Psoas muscle (tissue), 8 donors: Measurements from ENCODE around the gene NLGN4X. TPM values are rescaled to one million over a fixed set of nuclear protein-coding genes. Genes with fewer than 3 reads are reported as not detected.
A peak's percentile ranks its signal among the peaks of the same experiment; 100 is the strongest.

Experiments used
- ATAC-seq, 4 donors: fragments of 200-7000 bp; cut with Tn5 transposase; one replicate each; pipeline ENCODE4 v1.9.1; 2020; ENCODE audit warnings: moderate library complexity in 3 of 4, mild to moderate bottlenecking in 2 of 4
- DNase-seq, 2 donors: peaks; one replicate each; pipeline ENCODE4 v3.0.0-alpha.2; 2020
- H3K27ac ChIP-seq: fragments of 200-600 bp; one replicate; pipeline ENCODE4 v1.8.0; 2022
- H3K27me3 ChIP-seq, 3 donors: fragments of 200-600 bp in 1 of 3; one replicate each; pipeline versions ENCODE4 v1.6.1 to v1.8.0; 2013 to 2022; ENCODE audit warnings: low read length in 2 of 3, mild to moderate bottlenecking in 2 of 3, moderate library complexity in 1 of 3; ENCODE audit not compliant: insufficient read depth in 3 of 3
- H3K36me3 ChIP-seq, 2 donors: fragments of 200-600 bp in 1 of 2; one replicate each; pipeline versions ENCODE4 v1.6.1 to v1.8.0; 2013 to 2022; ENCODE audit warnings: low read depth in 1 of 2, mild to moderate bottlenecking in 1 of 2, moderate library complexity in 1 of 2; ENCODE audit not compliant: insufficient read depth in 1 of 2
- H3K4me1 ChIP-seq: fragments of 200-600 bp; one replicate; pipeline ENCODE4 v1.8.0; 2022
- H3K4me3 ChIP-seq: fragments of 200-600 bp; one replicate; pipeline ENCODE4 v1.8.0; 2022; ENCODE audit warnings: mild to moderate bottlenecking
- H3K9me3 ChIP-seq: fragments of 200-600 bp; one replicate; pipeline ENCODE4 v1.8.0; 2022
- WGBS, 3 donors: extraction: QIAGEN DNeasy Blood & Tissue Kit; methylation state at CpG; one replicate each; pipeline versions ENCODE4 v1.1.6 to v1.1.7; 2013; 5-methylcytosine and 5-hydroxymethylcytosine counted together
- intact Hi-C, 2 donors: fragments of 100-400 bp; cut with DNase I; formaldehyde crosslinking; loops; one replicate each; pipeline versions ENCODE4 v1.11.0 to v1.14.2; 2022
- polyA plus RNA-seq, 3 donors: library from polyadenylated mRNA; stranded (reverse); fragments of 200-250 nt; gene quantifications; one replicate each; pipeline ENCODE4 v1.2.3, GENCODE V29; 2013
- total RNA-seq, 4 donors: library from RNA; stranded (reverse); fragmentation: NEBNext Ultra II Directional in 2 of 4; extraction: Animal tissue kit (Norgen Biotek cat#: 25700) in 2 of 4; gene quantifications; one replicate each; pipeline versions ENCODE4 v1.2.1 to v1.2.4, GENCODE V29; 2021 to 2023
- TF ChIP-seq, protein P1 (sequence below): fragments of 200-600 bp; IDR thresholded peaks from one replicate; pipeline ENCODE4 v1.8.0; 2022; ENCODE audit warnings: antibody characterized with exemption
- donor health status: healthy with polysubstance abuse.
- donor health status: DM: no; HTN: no; CAD: no; lungs with moderate emphysema.
- donor health status: Bipolar disorder and iron deficiency.
- donor health status: healthy.
- donor health status: DM: yes; HTN: yes; CAD: no.
- donor health status: DM: no; HTN: no; CAD: no.
- donor health status: DM: no; HTN: no; CAD: no.
- donor health status: DM: yes; HTN: yes; CAD: no.

The NLGN4X gene
- total and polyA plus RNA-seq, 7 donors, result 0.05 to 0.59 (median 0.13) TPM

DNA sequence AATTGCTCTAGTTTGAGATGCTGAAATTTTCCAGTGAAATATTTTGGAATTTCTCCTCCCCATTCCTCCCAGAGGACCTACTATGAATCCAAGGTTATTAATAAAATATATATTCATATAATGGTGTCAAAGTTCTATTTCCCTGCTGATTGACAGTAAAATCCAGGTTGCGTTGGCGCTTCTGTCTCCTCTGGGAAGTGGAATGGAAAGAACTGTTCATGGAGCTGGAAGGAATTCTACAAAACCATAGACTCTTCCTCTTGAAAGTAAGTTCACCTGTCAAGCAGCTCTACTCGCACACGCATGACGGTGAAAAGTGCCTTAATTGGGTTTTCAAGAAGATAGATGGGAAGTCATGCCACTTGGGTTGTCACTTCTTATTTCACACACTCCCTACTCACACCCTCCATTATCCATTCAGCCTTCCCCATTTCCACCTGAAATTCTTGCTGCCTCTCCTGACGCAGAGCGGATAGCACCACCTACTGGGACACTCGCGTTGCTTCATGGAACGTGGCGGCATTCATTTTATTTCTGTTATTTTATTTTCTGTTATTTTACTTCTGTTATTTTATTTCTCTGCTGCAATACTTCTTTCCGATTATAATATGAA is 351.6 kb downstream of the NLGN4X start:
- Histone ChIP-seq H3K36me3 (no peaks in the 10 kb centered on the region), H3K4me1 (no peaks in the 10 kb centered on the region), H3K9me3 (no peaks in the 10 kb centered on the region), H3K4me3 (no peak overlapping the region), H3K27ac (no peak overlapping the region), H3K27me3 (no peaks in the 10 kb centered on the region)
- ATAC-seq, result no peak
- DNase-seq, result no peak
- intact Hi-C loops, result no loop called here
- WGBS, 3 donors, result 35 to 38% (median 37%) methylated on average over 11 to 12 of the region's 12 CpGs
- TF ChIP-seq, protein P1, sequence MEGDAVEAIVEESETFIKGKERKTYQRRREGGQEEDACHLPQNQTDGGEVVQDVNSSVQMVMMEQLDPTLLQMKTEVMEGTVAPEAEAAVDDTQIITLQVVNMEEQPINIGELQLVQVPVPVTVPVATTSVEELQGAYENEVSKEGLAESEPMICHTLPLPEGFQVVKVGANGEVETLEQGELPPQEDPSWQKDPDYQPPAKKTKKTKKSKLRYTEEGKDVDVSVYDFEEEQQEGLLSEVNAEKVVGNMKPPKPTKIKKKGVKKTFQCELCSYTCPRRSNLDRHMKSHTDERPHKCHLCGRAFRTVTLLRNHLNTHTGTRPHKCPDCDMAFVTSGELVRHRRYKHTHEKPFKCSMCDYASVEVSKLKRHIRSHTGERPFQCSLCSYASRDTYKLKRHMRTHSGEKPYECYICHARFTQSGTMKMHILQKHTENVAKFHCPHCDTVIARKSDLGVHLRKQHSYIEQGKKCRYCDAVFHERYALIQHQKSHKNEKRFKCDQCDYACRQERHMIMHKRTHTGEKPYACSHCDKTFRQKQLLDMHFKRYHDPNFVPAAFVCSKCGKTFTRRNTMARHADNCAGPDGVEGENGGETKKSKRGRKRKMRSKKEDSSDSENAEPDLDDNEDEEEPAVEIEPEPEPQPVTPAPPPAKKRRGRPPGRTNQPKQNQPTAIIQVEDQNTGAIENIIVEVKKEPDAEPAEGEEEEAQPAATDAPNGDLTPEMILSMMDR, result peak; percentile 4

DNA sequence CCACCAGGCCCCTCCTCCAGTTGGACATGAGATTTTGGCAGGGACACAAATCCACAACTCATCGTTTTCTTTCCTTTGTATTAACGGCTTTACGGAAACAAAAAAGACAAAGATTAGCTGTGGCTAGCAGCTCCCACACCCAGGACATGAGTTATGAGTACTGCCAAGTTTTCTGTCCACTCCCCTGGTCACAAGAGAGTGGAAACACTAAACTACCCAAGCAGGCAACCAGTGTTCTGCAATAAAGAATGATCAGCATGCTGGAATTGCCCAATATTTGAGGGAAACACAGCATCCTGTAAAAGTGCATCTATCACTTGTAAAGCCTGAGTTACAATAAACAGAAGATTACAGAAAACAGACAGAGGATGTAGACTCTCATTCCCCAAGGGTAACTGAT is 358.4 kb downstream of the NLGN4X start:
- intact Hi-C loops, result no loop called here
- ATAC-seq (no peak), DNase-seq (no peak)
- WGBS, 3 donors, result 9 to 34% (median 28%) methylated on average over 3 of the region's 3 CpGs
- Histone ChIP-seq H3K27ac (no peak overlapping the region), H3K36me3 (no peaks in the 10 kb centered on the region), H3K27me3 (no peaks in the 10 kb centered on the region), H3K9me3 (no peaks in the 10 kb centered on the region), H3K4me1 (no peaks in the 10 kb centered on the region), H3K4me3 (no peak overlapping the region)
- TF ChIP-seq, protein P1, result no peak

DNA sequence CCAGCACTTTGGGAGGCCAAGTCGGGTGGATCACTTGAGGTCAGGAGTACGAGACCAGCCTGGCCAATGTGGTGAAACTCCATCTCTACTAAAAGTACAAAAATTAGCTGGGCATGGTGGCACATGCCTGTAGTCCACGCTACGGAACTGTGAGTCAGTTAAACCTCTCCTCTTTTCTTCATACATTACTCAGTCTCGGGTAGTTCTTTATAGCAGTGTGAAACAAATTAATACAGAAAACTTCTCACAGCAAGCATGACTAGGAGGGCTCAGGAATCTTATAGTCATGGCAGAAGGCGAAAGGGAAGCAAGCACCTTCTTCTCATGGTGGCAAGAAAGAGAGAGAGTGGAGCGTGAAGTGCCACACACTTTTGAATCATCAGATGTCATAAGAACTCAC is 358.9 kb downstream of the NLGN4X start:
- 67 to 80% (median 80%) methylated on average over 7 of the region's 7 CpGs for WGBS, 3 donors
- Histone ChIP-seq H3K27me3 (no peaks in the 10 kb centered on the region), H3K4me3 (no peak overlapping the region), H3K4me1 (no peaks in the 10 kb centered on the region), H3K27ac (no peak overlapping the region), H3K36me3 (no peaks in the 10 kb centered on the region), H3K9me3 (no peaks in the 10 kb centered on the region)
- DNase-seq, result no peak
- intact Hi-C loops, result no loop called here
- TF ChIP-seq, protein P1, result no peak
- no peak for ATAC-seq

DNA sequence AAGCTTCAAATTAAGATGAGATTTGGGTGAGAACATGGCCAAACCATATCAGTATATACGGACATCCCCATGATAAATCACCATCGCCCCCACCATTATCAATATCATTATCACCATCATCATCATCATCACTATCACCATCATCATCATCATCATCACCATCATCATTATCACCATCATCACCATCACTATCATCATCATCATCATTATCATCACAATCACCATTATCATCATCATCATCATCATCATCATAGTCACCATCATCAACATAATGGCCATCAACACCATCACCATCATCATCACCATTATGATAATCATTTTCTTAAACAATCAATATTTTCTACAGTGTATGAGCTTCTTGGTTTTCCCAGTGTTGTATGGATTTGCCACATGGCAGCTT is 360.9 kb downstream of the NLGN4X start:
- TF ChIP-seq, protein P1, result no peak
- H3K4me3 ChIP-seq, result no peak overlapping the region
- 86 to 97% (median 91%) methylated on average over 2 of the region's 2 CpGs for WGBS, 3 donors

DNA sequence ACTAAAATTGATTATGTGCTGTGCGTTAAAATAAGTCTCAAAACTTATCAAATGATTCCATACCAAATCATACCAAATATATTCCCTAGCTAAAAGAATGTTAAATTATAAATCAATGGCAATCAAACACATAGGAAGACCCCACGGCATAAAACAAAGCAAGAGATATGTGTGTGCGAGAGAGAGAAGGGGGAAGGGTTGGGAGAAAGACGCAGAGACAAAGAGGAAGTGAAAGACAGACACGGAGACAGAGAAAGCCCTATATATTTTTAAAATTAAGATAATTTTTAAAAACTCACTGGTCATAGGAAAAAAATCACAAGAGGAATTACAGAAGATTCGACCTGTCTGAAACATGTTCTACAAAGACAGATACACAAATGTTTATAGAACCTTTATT is 371.4 kb downstream of the NLGN4X start:
- WGBS, 3 donors, result 56 to 72% (median 62%) methylated on average over 6 of the region's 6 CpGs
- DNase-seq (no peak), ATAC-seq (no peak)
- intact Hi-C loops, result no loop called here
- Histone ChIP-seq H3K4me1 (no peaks in the 10 kb centered on the region), H3K4me3 (no peak overlapping the region), H3K27ac (no peak overlapping the region), H3K27me3 (no peaks in the 10 kb centered on the region), H3K9me3 (no peaks in the 10 kb centered on the region), H3K36me3 (no peaks in the 10 kb centered on the region)
- TF ChIP-seq, protein P1, result no peak

More for the DNA sequence above, 360.9 kb downstream of the NLGN4X start:
- Histone ChIP-seq H3K27me3 (no peaks in the 10 kb centered on the region), H3K36me3 (no peaks in the 10 kb centered on the region), H3K9me3 (no peaks in the 10 kb centered on the region), H3K4me1 (no peaks in the 10 kb centered on the region), H3K27ac (no peak overlapping the region)
- intact Hi-C loops, result no loop called here
- ATAC-seq (no peak), DNase-seq (no peak)
